H54 (cell line): ENCODE measurements around the gene SPATA32.

Source experiments
- DNase-seq: peaks from one replicate; pipeline ENCODE4 v3.0.0; 2011; ENCODE audit warnings: low spot score, mixed read lengths; ENCODE audit not compliant: insufficient read length
- FAIRE-seq: peaks from 3 replicates; lab custom pipeline; 2011; peaks lifted over from hg19 to GRCh38; lab: Jason Lieb, UNC
- POLR2A ChIP-seq: IDR thresholded peaks from 2 replicates; pipeline ENCODE4 v1.6.1; 2011; ENCODE audit warnings: low read depth, mild to moderate bottlenecking, low read length

SPATA32 gene

GRCh38 chr17:45288825-45289224 lies 26.9 kb upstream of the SPATA32 start:
- no peak for TF ChIP-seq POLR2A
- DNase-seq, result no peak
- no peak for FAIRE-seq

DNA sequence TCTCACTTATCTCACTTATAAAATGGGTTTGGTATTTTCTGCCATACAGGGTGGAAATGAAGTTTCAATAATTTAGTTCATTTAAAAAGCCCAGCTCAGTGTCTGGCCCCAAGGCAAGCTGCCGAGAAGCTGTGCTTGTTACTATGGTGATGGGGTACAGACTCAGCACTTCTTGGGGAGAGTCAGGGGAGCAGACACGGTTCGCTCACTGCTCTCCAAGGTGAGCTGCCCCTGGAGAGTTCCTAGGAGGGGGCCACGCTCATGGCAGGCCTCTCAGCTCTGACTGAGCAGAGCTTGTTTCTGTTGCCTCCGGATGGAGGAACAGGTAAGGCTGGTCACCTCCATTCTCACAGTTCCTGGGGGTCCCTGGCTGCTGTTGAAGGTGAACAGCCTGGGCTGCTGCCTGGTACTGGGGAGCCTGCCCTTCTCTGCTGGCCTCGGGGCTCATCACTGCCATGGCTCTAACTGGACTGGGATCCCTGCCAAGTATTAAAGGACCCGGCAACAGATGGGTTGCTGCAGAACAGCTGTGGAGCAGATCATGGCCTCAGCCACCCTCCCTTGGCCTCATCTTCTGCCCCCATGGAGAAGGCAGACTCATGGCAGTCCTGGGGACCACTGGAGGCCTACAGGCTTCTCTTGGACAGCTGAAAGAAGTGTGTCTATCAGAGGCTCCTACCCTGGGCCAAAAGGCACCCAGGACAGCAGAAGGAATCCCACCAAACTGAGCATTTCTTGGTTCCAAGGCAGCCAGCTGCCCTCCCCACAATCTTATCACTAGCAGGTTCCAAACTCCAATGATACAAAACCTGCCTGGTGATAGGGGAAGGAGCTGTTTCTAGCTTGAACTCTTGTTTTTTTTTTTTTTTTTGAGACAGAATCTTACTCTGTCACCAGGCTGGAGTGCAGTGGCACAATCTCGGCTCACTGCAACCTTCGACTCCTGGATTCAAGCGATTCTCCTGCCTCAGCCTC lies 25.9 kb upstream of the SPATA32 start:
- no peak for TF ChIP-seq POLR2A
- FAIRE-seq, result no peak
- no peak for DNase-seq

- no peak for FAIRE-seq
- no peak for TF ChIP-seq POLR2A
- no peak for DNase-seq
Observed at GRCh38 chr17:45286286-45286685, 24.4 kb upstream of the SPATA32 start.

GRCh38 chr17:45284176-45285140 lies 22.6 kb upstream of the SPATA32 start:
- DNase-seq (no peak), FAIRE-seq (no peak)
- TF ChIP-seq POLR2A, result 0 out of 2 replicates have a peak, but pooled peaks have one; percentile 5

GRCh38 chr17:45283711-45284110 lies 21.8 kb upstream of the SPATA32 start:
- DNase-seq (no peak), FAIRE-seq (no peak)
- no peak for TF ChIP-seq POLR2A

- FAIRE-seq (no peak), DNase-seq (no peak)
- no peak for TF ChIP-seq POLR2A
Observed at GRCh38 chr17:45282683-45283644, 21.1 kb upstream of the SPATA32 start.

DNA sequence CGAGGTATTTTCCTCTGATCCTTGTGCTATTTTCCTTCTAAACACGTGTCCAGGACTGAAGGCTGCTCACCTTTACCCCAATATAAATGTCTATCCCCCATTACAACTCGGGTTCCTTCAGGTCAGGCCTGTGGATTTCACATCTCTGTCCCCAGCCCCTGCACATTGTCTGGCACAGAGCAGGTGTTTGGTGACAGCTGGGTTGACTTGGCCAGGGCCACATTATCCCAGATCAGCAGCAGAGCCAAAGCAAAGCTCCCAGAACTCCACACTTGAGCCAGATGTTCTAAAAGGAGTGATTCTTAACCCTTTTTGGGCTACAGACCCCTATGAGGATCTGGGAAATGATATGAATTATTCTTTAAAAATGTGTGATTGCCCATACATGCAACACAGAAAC lies 18.0 kb upstream of the SPATA32 start:
- FAIRE-seq, result no peak
- TF ChIP-seq POLR2A, result no peak
- DNase-seq, result no peak

DNA sequence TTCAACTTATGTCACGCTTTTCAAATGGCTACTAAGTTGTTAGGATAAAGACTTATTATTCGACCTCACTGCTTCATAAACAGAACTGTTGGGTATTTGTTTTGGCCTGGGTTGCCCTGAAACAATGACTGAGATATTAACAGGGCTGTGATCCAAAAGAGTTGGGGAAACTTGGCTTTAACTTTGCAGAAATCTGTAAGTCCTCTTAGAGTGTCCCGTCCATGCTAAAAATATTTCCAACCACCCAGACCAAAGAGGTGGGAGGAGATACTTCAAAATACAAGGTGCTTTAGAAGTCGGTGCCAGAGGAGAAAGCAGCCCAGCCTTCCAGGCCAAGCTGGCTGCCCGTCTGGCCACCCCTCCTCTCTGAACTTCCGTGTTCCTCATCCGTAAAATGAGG lies 16.1 kb upstream of the SPATA32 start:
- DNase-seq (no peak), FAIRE-seq (no peak)
- no peak for TF ChIP-seq POLR2A

DNA sequence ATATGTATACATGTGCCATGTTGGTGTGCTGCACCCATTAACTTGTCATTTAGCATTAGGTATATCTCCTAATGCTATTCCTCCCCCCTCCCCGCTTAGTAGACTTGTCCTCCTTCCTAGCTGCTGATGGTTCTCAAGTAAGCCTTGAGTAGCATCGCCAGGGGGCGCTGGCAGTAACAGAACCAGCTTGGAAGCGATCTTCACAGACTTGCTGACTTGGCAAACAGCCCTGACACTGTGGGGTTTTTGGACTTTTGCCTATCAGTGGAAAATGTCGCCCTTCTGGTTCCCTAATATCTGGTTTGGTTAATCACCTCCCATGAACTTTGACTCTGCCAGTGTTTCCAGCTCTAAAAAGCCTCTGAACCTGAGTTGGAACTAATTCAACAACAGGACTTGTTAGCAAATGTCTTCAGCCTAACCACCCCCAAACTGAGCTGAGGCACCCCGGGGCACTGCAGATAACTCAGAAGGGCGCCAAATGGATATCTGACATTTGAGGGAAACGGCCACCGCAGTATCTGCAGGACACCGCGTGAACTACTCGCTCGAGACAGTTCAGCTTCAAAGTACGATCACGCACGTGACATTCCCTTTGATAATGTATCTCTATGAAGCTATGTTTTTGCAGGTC lies 15.4 kb upstream of the SPATA32 start:
- no peak for TF ChIP-seq POLR2A
- FAIRE-seq (no peak), DNase-seq (no peak)

- no peak for TF ChIP-seq POLR2A
- FAIRE-seq (no peak), DNase-seq (no peak)
Observed at GRCh38 chr17:45276031-45276430, 14.1 kb upstream of the SPATA32 start.

GRCh38 chr17:45274033-45274432 lies 12.1 kb upstream of the SPATA32 start:
- DNase-seq (no peak), FAIRE-seq (no peak)
- TF ChIP-seq POLR2A, result no peak

DNA sequence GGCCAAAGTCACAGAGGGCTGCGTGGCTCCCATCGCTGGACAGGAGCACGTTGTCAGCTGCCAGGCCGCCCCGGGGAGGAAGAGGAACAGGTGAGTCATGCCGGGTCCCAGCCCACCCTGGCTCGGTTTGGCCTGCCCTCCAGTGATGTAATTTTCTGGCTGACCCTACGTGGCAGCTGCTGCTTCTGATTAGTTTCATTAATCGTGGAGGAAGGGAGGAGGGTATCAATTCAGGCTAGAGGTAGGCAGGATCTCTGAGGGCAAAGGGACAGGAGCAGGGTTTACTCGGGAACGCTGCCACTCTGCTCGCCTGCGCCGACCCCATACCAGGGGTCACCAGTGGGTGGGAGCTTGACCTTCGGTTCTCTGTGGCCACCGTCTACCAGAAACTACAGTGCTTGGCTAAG lies 11.7 kb upstream of the SPATA32 start:
- no peak for FAIRE-seq
- DNase-seq, result no peak
- TF ChIP-seq POLR2A, result no peak

DNA sequence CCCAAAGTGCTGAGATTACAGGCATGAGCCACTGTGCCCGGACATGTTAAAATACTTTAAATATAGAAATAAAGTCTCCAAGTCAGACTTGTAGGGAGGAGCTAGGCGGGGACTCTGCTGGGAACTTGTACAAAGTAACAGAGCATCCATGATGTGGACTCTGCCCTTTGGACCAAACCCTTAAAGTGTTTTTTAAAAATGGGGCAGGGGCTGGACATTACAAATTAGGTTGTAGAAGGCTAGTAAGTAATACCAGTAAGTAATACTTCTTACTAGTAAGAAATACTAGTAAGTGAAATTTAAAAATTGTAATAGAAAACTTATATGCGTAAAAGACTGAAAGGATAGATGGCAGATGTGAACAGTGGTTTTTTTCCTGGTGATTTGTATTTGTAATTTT lies 9.7 kb upstream of the SPATA32 start:
- TF ChIP-seq POLR2A, result no peak
- no peak for DNase-seq
- FAIRE-seq, result no peak
